GM19328 (cell line): ENCODE data around the gene FAM25G.
"Not testable (repeated sequence)": the region's sequence is repeated elsewhere in the genome, so short reads cannot be mapped to it uniquely, and the experiment has no call there.

Source experiments
- ATAC-seq: cut with Tn5 transposase; IDR thresholded peaks from one replicate; pipeline ENCODE4 v1.9.1; 2021; ENCODE audit warnings: mild to moderate bottlenecking, moderate library complexity; ENCODE audit not compliant: unreplicated experiment

FAM25G gene

GRCh38 chr10:47465216-47465917 lies 26.1 kb downstream of the FAM25G start:
- ATAC-seq: not testable (repeated sequence)

GRCh38 chr10:47462577-47463358 lies 28.7 kb downstream of the FAM25G start:
- not testable (repeated sequence) for ATAC-seq

- ATAC-seq: not testable (repeated sequence)
Measured at GRCh38 chr10:47461261-47461687, 30.2 kb downstream of the FAM25G start.

GRCh38 chr10:47458466-47459154 lies 32.9 kb downstream of the FAM25G start:
- ATAC-seq: no peak

DNA sequence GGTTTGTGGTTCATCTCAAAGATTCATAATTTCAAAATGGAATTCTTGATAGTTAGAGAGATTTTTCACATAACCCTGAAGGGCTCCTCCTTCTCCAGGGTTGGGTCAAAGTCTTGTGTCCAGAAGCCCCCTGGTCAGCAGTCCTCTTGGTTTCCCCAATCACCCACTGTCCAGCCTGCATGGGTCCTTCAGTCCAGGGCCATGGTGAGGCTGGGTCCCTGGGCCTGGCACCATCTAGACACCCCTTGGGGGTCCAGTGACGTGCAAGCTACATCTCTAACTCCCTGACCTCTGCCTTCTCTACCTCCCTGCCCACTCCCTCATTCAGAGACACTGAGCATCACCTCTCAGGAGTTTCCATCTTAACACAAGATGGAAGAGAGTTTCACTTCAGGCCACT lies 33.7 kb downstream of the FAM25G start:
- no peak for ATAC-seq

- no peak for ATAC-seq
Measured at GRCh38 chr10:47457528-47457820, 34.0 kb downstream of the FAM25G start.

DNA sequence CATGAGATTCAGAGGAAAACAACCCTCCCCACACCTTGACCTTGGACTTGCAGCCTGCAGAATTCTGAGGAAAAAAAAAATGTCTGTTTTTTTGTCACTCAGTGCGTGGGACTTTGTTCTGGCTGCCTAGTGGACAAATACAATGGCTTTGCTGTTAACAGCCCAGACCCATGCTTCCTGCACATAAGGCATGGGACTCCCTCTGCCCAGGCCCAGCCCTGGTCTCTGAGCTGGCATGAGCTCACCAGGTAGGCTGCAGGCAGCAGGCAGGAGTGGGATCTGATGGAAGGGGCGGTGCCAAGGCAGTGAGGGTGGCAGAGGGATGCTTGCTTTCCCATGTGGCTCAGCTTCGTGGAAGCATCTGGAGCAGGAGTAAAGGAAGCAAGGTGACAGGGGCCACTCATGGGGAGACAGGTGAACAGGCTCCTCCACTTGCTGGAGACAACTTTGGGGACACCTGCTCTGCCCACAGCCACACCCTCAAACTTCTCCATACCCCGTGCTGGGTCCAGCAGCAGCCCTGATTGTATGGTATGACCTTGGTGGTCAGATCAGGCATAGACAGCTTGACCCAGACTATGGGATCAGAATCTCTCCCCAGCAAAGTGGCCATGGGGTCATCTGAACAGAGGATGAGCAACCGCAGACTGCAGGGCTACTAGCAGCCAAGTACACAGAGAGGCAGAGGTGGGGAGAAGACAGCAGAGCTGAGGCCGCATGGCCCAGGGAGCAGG lies 34.5 kb downstream of the FAM25G start:
- ATAC-seq: no peak

- no peak for ATAC-seq
Measured at GRCh38 chr10:47456079-47456785, 35.3 kb downstream of the FAM25G start.

- not testable (repeated sequence) for ATAC-seq
Measured at GRCh38 chr10:47455350-47456078, 36.0 kb downstream of the FAM25G start.

GRCh38 chr10:47454780-47455058 lies 36.8 kb downstream of the FAM25G start:
- no peak for ATAC-seq

- ATAC-seq: no peak
Measured at GRCh38 chr10:47454008-47454779, 37.3 kb downstream of the FAM25G start.

- ATAC-seq: no peak
Measured at GRCh38 chr10:47453141-47454007, 38.1 kb downstream of the FAM25G start.

DNA sequence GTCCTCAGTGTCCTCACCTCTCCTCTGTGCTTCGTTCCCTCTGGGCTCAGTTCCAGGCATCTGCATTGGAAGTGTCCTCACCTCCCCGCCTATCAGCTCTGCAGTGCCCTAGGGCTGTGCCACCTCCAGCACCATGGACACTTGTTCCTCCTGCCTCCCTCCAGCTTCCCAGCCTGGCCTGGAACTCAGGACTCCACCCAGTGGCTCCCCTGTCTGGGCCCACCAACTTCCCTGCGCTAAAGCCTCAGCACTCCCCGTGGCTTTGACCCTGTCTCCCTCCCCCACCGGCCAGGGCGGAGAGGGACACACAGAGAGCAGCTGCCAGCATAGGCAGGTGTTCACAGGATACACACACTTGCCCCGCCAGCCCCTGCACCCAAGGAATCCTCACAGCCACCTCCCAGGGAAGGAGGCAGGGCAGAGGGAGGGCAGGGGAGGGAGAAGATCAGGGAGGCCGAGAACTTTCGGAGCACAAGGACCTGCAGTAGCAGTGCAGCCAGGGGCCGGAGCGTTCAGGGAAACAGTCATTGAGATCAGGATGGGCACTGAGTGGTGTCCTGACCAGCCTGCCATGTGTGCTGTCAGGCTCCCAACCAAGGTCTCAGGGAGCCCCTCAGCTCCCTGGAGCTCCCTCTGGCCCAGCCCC lies 38.9 kb downstream of the FAM25G start:
- no peak for ATAC-seq

GRCh38 chr10:47451998-47452494 lies 39.5 kb downstream of the FAM25G start:
- no peak for ATAC-seq

DNA sequence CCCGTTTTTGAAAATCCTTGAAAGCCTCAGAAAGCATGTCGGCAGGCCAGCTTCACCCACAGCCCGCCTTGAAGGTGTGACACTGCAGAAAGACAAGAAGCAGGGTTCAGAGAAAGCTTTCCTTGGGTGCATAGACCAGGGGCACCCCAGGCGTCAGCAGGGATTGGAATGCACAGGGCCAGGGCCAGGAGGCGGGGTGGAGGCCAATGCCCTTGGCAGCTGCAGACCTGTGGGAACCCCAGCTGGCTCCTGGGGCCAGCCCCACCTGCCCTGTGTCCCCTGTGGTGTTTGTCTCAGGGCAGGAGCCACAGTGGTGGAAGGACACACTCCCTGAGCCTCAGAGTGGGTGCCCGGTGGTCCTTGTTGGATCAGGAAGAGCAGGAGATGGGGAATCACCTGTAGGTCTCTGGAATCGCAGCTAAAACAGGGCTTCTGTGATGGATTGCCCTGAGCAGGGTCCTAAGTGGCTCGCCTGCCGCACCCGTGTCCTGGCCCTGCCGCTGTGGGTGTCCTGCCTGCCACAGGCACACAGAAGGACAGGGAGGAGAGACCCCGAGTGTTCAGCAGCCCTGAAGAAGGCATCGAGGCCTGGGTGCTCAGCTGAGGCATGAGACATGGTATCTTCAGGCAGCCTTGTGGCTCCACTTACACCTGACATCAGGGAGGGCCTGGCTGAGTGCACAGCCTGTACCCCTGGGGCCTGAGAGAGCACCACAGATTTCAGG lies 40.1 kb downstream of the FAM25G start:
- no peak for ATAC-seq

DNA sequence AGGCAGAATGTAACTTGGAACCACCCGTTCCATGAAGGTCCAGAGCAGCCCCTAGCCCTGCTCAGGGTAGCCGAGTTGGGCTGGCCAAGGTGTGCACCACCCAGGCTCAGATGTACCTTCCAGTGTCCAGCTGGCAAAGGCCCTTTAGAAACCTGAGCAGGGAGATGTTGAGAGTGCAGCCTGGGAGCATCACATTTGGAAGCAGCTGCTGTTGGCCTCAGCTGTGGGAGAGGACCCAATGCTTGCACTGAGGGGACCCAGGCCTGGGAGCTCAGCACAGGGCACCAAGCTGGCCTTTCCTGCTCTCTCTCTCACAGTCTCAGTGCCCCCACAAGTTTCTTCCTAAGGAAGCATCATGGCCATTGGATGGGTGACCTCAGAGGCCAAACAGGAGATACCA lies 41.1 kb downstream of the FAM25G start:
- ATAC-seq: no peak

DNA sequence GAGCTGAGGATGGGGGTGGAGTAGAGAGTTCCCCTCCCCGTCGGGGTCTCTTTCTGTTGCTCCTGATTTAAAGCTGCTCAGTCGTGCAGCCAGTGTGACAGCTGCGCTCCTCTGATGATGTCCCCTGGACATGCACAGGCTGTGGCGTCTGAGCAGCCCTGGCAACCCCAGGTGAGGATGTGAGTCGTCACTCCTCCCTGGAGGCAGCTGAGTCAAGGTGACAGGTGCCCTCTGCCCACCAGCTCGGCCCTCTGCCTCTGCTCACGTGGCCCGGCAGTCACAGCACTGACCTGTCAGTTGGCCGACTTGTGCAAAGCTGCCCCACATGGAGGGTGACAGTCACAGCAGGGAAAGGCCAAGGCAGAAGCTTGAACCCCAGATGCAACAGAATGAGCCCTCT lies 41.5 kb downstream of the FAM25G start:
- ATAC-seq: no peak
